CD4-positive, alpha-beta memory T cell (primary cell): Measurements from ENCODE around the gene CYTH4. TPM values are rescaled to one million over a fixed set of nuclear protein-coding genes. Genes with fewer than 3 reads are reported as not detected.

Experiments
- CTCF ChIA-PET: fragments of 350-600 bp; sonication (Branson Sonifier 250); formaldehyde crosslinking; loops from one replicate; lab custom pipeline; 2021; ENCODE audit warnings: inconsistent platforms; ENCODE audit not compliant: partially characterized antibody; lab: Charles Lee
- POLR2A ChIA-PET: fragments of 350-600 bp; sonication (Branson Sonifier 250); formaldehyde crosslinking; loops from one replicate; lab custom pipeline; 2021; ENCODE audit not compliant: partially characterized antibody; lab: Charles Lee
- DNase-seq, 5 donors: peaks; one replicate each; pipeline versions ENCODE4 v3.0.0 to v3.0.0-alpha.2; 2020 to 2022; ENCODE audit warnings: mixed read lengths in 1 of 5
- H3K27ac ChIP-seq: one replicate; pipeline ENCODE4 v1.7.0; 2013; ENCODE audit warnings: low read depth, low read length
- H3K27me3 ChIP-seq: 2 replicates; pipeline ENCODE4 v1.7.0; 2013; ENCODE audit warnings: mild to moderate bottlenecking, low read length, moderate library complexity; ENCODE audit not compliant: insufficient read depth
- H3K36me3 ChIP-seq: 2 replicates; pipeline ENCODE4 v1.7.0; 2013; ENCODE audit warnings: mild to moderate bottlenecking, low read length, moderate library complexity; ENCODE audit not compliant: insufficient read depth
- H3K4me1 ChIP-seq: 2 replicates; pipeline ENCODE4 v1.7.0; 2013; ENCODE audit warnings: mild to moderate bottlenecking, low read length, moderate library complexity; ENCODE audit not compliant: insufficient read depth
- H3K4me3 ChIP-seq, 2 donors: one replicate each; pipeline ENCODE4 v1.7.0; 2013; ENCODE audit warnings: low read length in 2 of 2, mild to moderate bottlenecking in 1 of 2
- H3K9me3 ChIP-seq, 2 donors: one replicate each; pipeline ENCODE4 v1.7.0; 2013; ENCODE audit warnings: low read length in 2 of 2, control low read depth in 1 of 2; ENCODE audit not compliant: control insufficient read depth in 1 of 2
- H3K27ac Mint-ChIP-seq, 7 donors: one replicate each; pipeline ENCODE4 v1.8.0; 2020 to 2021; ENCODE audit warnings: mixed read lengths in 7 of 7, mild to moderate bottlenecking in 6 of 7, inconsistent platforms in 3 of 7, moderate library complexity in 3 of 7
- H3K27me3 Mint-ChIP-seq, 2 donors: one replicate each; pipeline ENCODE4 v1.8.0; 2020 to 2021; ENCODE audit warnings: mixed read lengths in 2 of 2
- H3K36me3 Mint-ChIP-seq, 2 donors: one replicate each; pipeline ENCODE4 v1.8.0; 2020 to 2021; ENCODE audit warnings: mixed read lengths in 2 of 2, inconsistent platforms in 1 of 2, mild to moderate bottlenecking in 1 of 2
- H3K4me1 Mint-ChIP-seq, 4 donors: one replicate each; pipeline ENCODE4 v1.8.0; 2020 to 2021; ENCODE audit warnings: mixed read lengths in 4 of 4, mild to moderate bottlenecking in 1 of 4
- H3K4me3 Mint-ChIP-seq, 8 donors: one replicate each; pipeline ENCODE4 v1.8.0; 2020 to 2021; ENCODE audit warnings: mixed read lengths in 8 of 8, mild to moderate bottlenecking in 7 of 8, moderate library complexity in 6 of 8, inconsistent platforms in 3 of 8
- H3K9me3 Mint-ChIP-seq, 8 donors: one replicate each; pipeline ENCODE4 v1.8.0; 2020 to 2021; ENCODE audit warnings: mixed read lengths in 8 of 8, mild to moderate bottlenecking in 5 of 8, inconsistent platforms in 3 of 8, moderate library complexity in 1 of 8
- intact Hi-C: fragments of 100-400 bp; cut with micrococcal nuclease; formaldehyde crosslinking; loops from one replicate; pipeline ENCODE4 v1.15.1; 2023
- polyA plus RNA-seq, 2 donors: library from polyadenylated mRNA; unstranded; fragments of 300-500 nt; fragmentation: Illumina TruSeq; gene quantifications; one replicate each; pipeline ENCODE4 v1.2.3, GENCODE V29; 2021
- total RNA-seq, 2 experiments: library from RNA; stranded (reverse); gene quantifications; one replicate each; pipeline ENCODE4 v1.2.3, GENCODE V29; 2021

Gene CYTH4
- total and polyA plus RNA-seq, 4 experiments from 2014 or later: 39.4 to 177 (median 113) TPM

GRCh38 chr22:37295946-37296345 is 13.6 kb downstream of the CYTH4 start:
- ChIA-PET POLR2A (interaction anchor here (0.9 to 4.1 kb wide), 6 partner anchors 10 to 20 kb away, joined by 3 to 23 read pairs (median 4); partner anchors contain the start of gene CYTH4), CTCF (interaction anchor here (1.2 kb wide), 1 partner anchor 11 kb away, joined by 4 read pairs; no protein-coding TSS in a partner anchor)
- Histone ChIP-seq H3K4me1 (peaks cover 72% of the 10 kb centered on the region), H3K9me3 (no peaks in the 10 kb centered on the region), H3K4me3 (no peak overlapping the region), H3K36me3 (peaks cover 69% of the 10 kb centered on the region), H3K27ac (no peak overlapping the region), H3K27me3 (no peaks in the 10 kb centered on the region)
- intact Hi-C loops: no loop called here
- H3K4me3 Mint-ChIP-seq: no peak overlapping the region
- H3K27me3 Mint-ChIP-seq: no peaks in the 10 kb centered on the region
- peaks cover 0 to 3% (median 0%) of the 10 kb centered on the region in 8 donors for H3K9me3 Mint-ChIP-seq
- peaks cover 48 to 78% of the 10 kb centered on the region in 2 donors for H3K36me3 Mint-ChIP-seq
- peak overlapping the region in 3 of 7 donors; percentile 84 to 92 (median 84) for H3K27ac Mint-ChIP-seq
- H3K4me1 Mint-ChIP-seq: peaks cover 32 to 81% (median 62%) of the 10 kb centered on the region in 4 donors
- peak in 1 of 5 donors; percentile 10 for DNase-seq

DNA sequence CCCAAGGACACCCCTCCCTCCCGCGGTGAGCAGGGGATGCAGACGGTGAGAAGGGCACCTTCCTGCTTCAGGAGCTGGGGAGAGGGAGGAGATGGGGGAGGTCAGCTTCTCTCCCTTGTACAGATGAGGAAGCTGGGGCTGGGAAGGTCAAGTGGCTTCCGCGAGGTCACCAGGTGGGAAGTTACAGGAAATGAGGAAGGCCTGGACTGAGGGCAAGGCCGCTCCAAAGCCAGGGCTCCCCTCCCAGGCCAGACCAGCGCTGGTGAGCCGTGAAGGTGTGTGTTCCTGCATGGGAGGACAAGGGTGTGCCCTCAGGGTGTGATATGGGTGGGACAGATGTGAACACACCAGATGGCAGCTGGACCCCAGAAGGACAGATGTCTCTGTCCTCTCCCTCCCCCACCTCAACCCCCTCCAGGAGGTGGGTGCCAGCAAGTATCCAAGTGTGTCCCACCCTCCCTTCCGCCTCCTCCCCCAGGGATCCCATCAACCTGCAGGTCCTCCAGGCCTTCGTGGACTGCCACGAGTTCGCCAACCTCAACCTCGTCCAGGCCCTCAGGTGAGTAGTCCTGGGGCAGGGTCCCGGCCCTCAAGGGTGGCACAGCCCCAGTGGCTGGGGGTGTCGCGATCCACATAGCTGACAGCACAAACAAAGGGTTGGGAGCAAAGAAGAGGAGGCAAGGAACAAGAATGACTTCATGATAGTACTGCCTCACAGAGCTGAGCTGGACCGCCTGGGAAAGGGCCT is 16.6 kb downstream of the CYTH4 start:
- ChIA-PET CTCF (interaction anchor here (0.8 to 2.1 kb wide), 7 partner anchors 9 to 293 kb away, joined by 3 to 8 read pairs (median 3); no protein-coding TSS in a partner anchor), POLR2A (interaction anchor here (1.2 to 4.6 kb wide), 9 partner anchors 9 to 61 kb away, joined by 3 to 44 read pairs (median 8); partner anchors contain the start of gene CYTH4)
- peak overlapping the region; percentile 72 for H3K27ac ChIP-seq
- no peaks in the 10 kb centered on the region for H3K9me3 ChIP-seq
- no peaks in the 10 kb centered on the region for H3K27me3 ChIP-seq
- peak in 1 of 5 donors; percentile 35 for DNase-seq
- H3K27ac Mint-ChIP-seq: peak overlapping the region in 6 of 7 donors; percentile 75 to 96 (median 90)
- peak overlapping the region in 1 of 8 donors; percentile 41 for H3K4me3 Mint-ChIP-seq
- peaks cover 90% of the 10 kb centered on the region for H3K4me1 ChIP-seq
- H3K27me3 Mint-ChIP-seq: no peaks in the 10 kb centered on the region
- no peaks in the 10 kb centered on the region for H3K9me3 Mint-ChIP-seq
- intact Hi-C loops: no loop called here
- H3K36me3 Mint-ChIP-seq: peaks cover 46 to 73% of the 10 kb centered on the region in 2 donors
- H3K4me1 Mint-ChIP-seq: peaks cover 43 to 81% (median 62%) of the 10 kb centered on the region in 4 donors
- H3K4me3 ChIP-seq: no peak overlapping the region
- H3K36me3 ChIP-seq: peaks cover 60% of the 10 kb centered on the region

- POLR2A ChIA-PET: interaction anchor here (0.7 to 4.6 kb wide), 20 partner anchors 9 to 178 kb away, joined by 3 to 44 read pairs (median 4); partner anchors contain the start of genes CYTH4, IL2RB and RAC2
- H3K27ac ChIP-seq: peak overlapping the region; percentile 72
- peaks cover 45 to 82% (median 64%) of the 10 kb centered on the region in 4 donors for H3K4me1 Mint-ChIP-seq
- H3K9me3 Mint-ChIP-seq: no peaks in the 10 kb centered on the region
- no peak for DNase-seq
- H3K9me3 ChIP-seq: no peaks in the 10 kb centered on the region
- H3K36me3 ChIP-seq: peaks cover 61% of the 10 kb centered on the region
- intact Hi-C loops: no loop called here
- H3K36me3 Mint-ChIP-seq: peaks cover 46 to 75% of the 10 kb centered on the region in 2 donors
- H3K27me3 ChIP-seq: no peaks in the 10 kb centered on the region
- H3K4me3 ChIP-seq: peak overlapping the region in 1 of 2 donors; percentile 21
- peak overlapping the region in 7 of 8 donors; percentile 71 to 85 (median 80) for H3K4me3 Mint-ChIP-seq
- H3K27ac Mint-ChIP-seq: peak overlapping the region; percentile 92 to 97 (median 96)
- peaks cover 92% of the 10 kb centered on the region for H3K4me1 ChIP-seq
- CTCF ChIA-PET: interaction anchor here (1.1 to 2.1 kb wide), 10 partner anchors 10 to 292 kb away, joined by 3 to 8 read pairs (median 4); no protein-coding TSS in a partner anchor
- H3K27me3 Mint-ChIP-seq: no peaks in the 10 kb centered on the region
Observed at GRCh38 chr22:37299969-37300509, 17.7 kb downstream of the CYTH4 start.

- POLR2A ChIA-PET: interaction anchor here (0.7 to 4.6 kb wide), 18 partner anchors 10 to 179 kb away, joined by 3 to 44 read pairs (median 4); partner anchors contain the start of genes CYTH4, IL2RB and RAC2
Observed at GRCh38 chr22:37300551-37301017, 18.3 kb downstream of the CYTH4 start.

DNA sequence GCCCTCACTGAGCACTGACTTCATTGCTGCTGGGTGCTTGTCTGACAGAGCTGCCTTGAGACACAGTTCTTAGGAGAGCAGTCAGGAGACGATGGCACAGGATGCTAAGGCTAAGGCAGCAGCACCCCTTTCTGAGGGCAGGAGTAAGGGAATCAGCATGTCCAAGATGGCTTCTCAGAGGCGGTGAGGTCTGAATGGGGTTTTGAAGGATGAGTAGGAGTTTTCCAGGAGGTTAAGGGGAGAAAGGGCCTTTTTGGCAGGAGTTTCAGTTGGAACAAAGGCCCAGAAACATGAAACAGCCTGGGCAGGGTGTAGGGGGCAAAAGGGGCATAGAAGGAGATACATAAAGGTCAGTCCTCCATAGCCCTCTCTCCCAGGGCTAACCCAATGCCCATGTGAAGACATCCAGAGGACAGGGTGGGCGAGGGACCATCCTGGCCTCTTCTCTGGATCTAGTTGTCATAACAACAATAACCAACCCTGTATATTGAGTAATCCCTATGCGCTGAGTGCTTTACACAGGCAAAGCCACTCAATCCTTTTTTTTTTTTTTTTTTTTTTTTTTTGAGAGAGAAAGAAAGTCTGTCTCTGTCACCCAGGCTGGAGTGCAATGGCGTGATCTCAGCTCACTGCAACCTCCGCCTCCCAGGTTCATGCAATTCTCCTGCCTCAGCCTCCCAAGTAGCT is 19.0 kb downstream of the CYTH4 start:
- Mint-ChIP-seq H3K27ac (peak overlapping the region; percentile 92 to 97 (median 96)), H3K4me1 (peaks cover 51 to 88% (median 70%) of the 10 kb centered on the region in 4 donors), H3K9me3 (no peaks in the 10 kb centered on the region), H3K36me3 (peaks cover 48 to 72% of the 10 kb centered on the region in 2 donors), H3K4me3 (peak overlapping the region; percentile 42 to 85 (median 80)), H3K27me3 (no peaks in the 10 kb centered on the region)
- intact Hi-C loops: no loop called here
- Histone ChIP-seq H3K4me3 (peak overlapping the region in 1 of 2 donors; percentile 21), H3K4me1 (peaks cover 96% of the 10 kb centered on the region), H3K27me3 (no peaks in the 10 kb centered on the region), H3K36me3 (peaks cover 57% of the 10 kb centered on the region), H3K27ac (peak overlapping the region; percentile 72), H3K9me3 (no peaks in the 10 kb centered on the region)
- ChIA-PET POLR2A (interaction anchor here (1.0 to 4.6 kb wide), 14 partner anchors 9 to 152 kb away, joined by 3 to 44 read pairs (median 6); partner anchors contain the start of genes CYTH4, IL2RB and RAC2), CTCF (interaction anchor here (1.3 to 2.4 kb wide), 6 partner anchors 9 to 128 kb away, joined by 4 to 10 read pairs (median 6); no protein-coding TSS in a partner anchor)
- DNase-seq: no peak

More at GRCh38 chr22:37300551-37301017, 18.3 kb downstream of the CYTH4 start:
- H3K27ac ChIP-seq: peak overlapping the region; percentile 72
- no peaks in the 10 kb centered on the region for H3K27me3 ChIP-seq
- Mint-ChIP-seq H3K36me3 (peaks cover 47 to 75% of the 10 kb centered on the region in 2 donors), H3K27ac (peak overlapping the region; percentile 92 to 97 (median 96)), H3K4me3 (peak overlapping the region; percentile 9 to 85 (median 80)), H3K4me1 (peaks cover 47 to 82% (median 64%) of the 10 kb centered on the region in 4 donors), H3K9me3 (no peaks in the 10 kb centered on the region), H3K27me3 (no peaks in the 10 kb centered on the region)
- DNase-seq: peak; percentile 43 to 66 (median 48)
- CTCF ChIA-PET: interaction anchor here (1.3 to 2.4 kb wide), 7 partner anchors 10 to 129 kb away, joined by 4 to 10 read pairs (median 5); no protein-coding TSS in a partner anchor
- peak overlapping the region in 1 of 2 donors; percentile 21 for H3K4me3 ChIP-seq
- peaks cover 92% of the 10 kb centered on the region for H3K4me1 ChIP-seq
- intact Hi-C loops: no loop called here
- H3K9me3 ChIP-seq: no peaks in the 10 kb centered on the region
- H3K36me3 ChIP-seq: peaks cover 61% of the 10 kb centered on the region
